HG02642 (cell line): ENCODE measurements around the gene KRTAP10-10.
"Not testable (repeated sequence)": the region's sequence is repeated elsewhere in the genome, so short reads cannot be mapped to it uniquely, and the experiment has no call there.

Source experiments
- ATAC-seq: cut with Tn5 transposase; IDR thresholded peaks from one replicate; pipeline ENCODE4 v1.9.1; 2021; ENCODE audit warnings: mild to moderate bottlenecking; ENCODE audit not compliant: unreplicated experiment, poor library complexity

The KRTAP10-10 gene

DNA sequence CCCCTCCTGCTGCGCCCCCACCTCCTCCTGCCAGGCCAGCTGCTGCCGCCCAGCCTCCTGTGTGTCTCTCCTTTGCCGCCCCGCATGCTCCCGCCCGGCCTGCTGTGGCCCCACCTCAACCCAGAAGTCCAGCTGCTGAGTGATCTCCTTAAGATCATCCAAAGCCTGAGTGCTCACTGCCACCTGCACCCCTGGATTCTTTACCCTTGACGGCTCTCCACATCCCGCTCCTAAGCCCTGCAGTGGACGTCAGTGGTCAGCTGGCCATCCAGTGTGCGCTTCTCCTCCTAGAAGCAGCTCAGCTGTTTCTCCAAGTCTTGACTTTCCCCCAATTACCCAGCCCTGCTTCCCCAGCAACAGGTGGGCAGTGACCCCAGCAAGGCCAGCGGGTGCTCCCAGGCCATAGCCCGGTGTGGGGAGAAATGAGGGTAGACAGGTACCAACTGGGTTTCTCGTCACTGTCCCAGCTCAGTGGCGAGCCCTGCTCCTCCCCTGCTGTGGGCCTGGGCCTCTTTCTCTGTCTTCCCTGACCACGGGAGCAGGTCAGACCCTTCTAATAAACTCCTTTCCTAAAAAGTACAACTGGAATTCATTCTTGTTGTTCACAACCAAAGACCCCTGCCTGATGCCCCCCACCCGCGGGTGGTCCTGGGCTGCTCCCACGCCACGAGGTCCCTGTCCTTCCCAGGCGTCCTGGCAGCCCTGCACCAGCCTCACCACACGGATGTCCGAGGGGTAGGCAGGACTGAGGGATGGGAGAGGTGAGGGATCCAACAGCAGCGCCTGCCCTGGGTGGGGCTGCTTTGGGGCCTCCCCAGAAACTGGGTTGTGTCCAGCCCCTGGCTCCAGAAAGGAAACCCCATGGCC, 35.3 kb upstream of the KRTAP10-10 start:
- ATAC-seq, result no peak

DNA sequence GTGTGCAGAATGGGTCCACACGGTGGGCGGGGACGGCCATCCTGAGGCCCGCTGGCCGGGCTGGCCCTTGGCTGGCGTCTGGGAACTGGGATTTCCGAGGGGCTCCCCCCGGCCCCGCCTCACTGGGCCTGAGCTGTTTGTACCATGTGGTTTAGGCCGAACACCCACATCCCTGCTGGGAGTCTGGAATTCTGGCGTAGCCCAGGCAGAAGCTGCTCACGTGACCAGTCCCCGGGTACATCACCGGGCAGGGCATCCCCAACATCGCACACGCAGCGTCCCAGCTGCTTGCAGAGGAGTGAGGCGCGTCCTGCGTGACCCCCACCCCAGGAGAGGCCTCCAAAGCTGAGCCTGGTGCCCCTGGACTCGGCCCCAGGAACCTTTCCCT, 34.7 kb upstream of the KRTAP10-10 start:
- no peak for ATAC-seq

DNA sequence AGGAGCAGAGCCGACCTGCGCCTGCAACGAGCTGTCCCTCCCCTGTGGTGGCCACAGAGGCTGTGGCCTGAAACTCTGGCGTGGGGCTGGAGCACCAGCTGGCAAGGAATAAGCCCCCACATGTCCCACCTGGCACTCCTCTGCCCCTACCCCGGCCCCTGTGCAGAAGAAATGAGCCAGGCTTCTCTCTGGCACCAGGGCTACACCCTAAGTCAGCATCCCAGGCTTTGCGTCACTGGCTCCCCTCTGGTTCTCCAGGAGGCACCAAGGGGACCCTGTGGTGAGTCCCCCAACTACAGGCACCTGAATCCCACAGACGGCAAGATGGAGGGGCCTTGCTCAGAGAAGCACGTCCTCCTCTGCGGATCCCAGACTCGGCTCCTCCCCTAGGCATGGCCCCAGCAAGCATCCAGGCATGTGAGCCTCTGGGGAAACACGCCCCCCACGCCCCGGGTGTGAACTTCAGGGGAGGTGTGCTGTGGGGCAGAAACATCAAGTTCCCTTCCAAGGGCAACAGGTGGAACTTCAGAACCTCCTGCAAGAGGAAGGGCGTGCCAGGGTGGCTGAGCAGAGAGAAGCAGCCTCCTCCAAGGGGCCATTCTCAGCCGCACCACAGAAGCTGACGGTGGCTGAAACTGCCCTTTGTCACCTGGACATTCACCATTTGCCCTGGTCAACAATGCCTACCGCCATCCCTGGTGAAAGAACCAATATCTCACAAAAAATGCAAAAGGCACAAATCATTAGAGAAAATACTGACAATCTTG, 33.9 kb upstream of the KRTAP10-10 start:
- no peak for ATAC-seq

DNA sequence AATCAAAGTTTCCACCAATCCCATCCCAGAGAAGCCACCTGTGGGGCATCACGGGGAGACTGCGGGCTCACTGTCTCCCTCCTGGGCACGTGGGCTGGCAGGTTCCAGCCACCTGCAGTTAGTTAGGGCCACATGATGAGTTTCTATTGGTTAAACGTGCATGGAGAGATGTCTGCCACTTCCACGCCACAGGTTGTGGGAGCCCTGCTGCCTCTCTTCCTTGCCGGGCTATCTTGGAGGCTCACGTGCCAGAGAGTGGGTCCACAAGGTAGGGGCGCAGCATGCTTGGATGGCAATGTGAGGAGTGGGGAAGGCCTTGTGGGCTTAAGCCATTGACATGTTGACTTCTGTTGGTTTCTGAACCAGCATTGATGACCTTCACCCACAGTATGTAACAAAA, 33.2 kb upstream of the KRTAP10-10 start:
- ATAC-seq, result no peak

DNA sequence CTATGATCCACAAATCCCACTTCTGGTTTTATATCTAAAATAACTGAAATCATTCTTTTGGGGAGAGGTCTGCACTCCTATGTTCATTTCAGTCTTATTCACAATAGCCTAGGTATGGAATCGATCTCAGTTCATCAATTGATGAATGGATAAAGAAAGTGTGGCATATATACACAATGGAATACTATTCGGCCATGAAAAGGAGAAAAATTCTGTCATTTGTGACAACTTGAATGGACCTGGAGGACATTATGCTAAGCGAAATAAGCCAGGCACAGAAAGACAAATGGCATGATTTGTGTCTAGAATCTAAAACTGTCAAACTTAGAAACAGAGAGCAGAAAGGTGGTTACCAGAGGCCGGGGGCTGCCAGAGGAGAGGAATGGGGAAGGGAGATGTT, 30.7 kb upstream of the KRTAP10-10 start:
- ATAC-seq, result no peak

DNA sequence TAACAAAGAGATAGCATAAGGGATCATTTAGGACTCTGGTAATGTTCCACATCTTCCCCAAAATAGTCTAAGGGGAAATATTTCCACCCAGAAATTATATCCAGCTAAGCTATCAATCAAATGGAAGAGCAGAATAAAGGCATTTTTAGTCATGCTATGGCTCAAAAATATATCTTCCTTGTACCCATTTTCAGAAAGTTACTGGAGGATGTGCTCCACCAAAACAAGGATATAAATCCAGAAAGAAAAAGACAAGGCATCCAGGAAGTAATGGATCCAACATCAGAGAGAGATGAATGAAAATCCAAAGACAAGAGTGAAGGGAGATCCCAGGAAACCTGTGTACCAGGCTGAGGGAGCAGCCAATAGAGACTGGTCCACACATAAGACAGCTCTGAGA, 28.0 kb upstream of the KRTAP10-10 start:
- no peak for ATAC-seq

DNA sequence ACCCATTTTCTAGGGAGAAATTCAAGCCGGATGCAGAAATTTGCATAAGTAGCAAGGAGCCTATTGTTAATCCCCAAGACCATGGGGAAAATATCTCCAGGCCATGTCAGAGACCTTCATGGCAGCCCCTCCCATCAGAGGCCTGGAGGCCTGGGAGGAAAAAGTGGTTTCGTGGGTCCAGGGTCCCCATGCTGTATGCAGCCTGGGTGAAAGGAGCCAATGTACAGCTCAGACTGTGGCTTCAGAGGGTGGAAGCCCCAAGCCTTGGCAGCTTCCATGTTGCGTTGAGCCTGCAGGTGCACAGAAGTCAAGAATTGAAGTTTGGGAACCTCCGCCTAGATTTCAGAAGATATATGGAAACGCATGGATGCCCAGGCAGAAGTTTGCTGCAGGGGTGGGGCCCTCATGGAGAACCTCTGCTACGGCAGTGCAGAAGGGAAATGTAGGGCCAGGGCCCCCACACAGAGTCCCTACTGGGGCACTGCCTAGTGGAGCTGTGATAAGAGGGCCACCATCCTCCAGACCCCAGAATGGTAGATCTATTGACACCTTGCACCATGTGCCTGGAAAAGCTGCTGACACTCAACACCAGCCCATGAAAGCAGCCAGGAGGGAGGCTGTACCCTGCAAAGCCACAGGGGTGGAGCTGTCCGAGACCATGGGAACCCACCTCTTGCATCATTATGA, 26.9 kb upstream of the KRTAP10-10 start:
- not testable (repeated sequence) for ATAC-seq

DNA sequence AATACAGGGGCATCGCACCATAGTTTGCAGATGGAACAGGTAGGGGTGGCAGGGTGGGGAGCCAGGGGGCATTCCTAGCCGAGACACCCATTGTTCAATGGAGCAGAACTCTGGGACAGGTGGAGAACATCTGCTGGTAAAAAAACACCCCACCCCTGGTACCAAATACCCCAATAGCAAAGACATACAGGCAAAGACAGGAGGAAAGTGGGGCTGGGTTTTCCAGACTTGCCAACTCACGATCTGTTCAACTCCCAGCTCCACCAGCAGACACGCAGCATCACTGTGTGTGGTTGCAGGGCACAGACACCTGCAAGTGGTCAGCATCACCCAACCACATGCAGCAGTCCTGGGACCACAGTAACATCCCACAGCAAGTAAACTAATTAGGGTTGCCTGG, 25.6 kb upstream of the KRTAP10-10 start:
- ATAC-seq, result no peak

DNA sequence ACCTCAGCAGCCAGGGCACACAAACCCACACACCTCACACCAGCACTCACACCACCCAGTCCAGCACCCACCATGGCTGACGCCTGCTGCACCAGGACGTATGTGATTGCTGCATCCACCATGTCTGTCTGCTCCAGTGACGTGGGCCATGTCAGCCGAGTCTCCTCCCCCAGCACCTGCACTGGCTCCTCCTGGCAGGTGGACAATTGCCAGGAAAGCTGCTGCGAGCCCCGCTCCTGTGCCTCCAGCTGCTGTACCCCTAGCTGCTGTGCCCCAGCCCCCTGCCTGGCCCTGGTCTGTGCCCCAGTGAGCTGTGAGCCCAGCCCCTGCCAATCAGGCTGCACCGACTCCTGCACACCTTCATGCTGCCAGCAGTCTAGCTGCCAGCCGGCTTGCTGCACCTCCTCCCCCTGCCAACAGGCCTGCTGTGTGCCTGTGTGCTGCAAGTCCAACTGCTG, 25.1 kb upstream of the KRTAP10-10 start, which contains the start of gene KRTAP10-8:
TSS of gene KRTAP10-8 (plus strand) at position 51 of the 458 bp plus-strand sequence. CDS start at position 73, 22 bp downstream.
- ATAC-seq, result no peak

DNA sequence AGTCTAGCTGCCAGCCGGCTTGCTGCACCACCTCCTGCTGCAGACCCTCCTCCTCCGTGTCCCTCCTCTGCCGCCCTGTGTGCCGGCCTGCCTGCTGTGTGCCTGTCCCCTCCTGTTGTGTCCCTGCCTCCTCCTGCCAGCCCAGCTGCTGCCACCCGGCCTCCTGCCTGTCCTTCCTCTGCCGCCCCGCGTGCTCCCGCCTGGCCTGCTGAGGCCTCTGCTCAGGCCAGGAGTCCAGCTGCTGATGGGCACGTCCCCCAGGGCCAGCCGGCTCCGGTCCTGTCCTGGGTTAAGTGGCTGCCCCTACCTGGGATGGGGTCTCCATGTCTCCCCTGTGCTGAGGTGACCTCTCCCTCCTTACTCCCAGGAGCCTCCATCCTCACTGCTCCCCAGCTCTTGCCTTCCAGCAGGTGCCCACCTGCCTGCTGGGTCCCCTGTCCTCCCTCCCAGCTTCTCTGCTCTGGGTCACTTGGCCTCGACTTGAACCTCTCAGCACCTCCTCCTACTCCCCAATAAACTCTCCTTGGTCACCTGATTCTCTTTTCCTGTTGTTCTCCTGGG, 24.4 kb upstream of the KRTAP10-10 start:
- no peak for ATAC-seq

DNA sequence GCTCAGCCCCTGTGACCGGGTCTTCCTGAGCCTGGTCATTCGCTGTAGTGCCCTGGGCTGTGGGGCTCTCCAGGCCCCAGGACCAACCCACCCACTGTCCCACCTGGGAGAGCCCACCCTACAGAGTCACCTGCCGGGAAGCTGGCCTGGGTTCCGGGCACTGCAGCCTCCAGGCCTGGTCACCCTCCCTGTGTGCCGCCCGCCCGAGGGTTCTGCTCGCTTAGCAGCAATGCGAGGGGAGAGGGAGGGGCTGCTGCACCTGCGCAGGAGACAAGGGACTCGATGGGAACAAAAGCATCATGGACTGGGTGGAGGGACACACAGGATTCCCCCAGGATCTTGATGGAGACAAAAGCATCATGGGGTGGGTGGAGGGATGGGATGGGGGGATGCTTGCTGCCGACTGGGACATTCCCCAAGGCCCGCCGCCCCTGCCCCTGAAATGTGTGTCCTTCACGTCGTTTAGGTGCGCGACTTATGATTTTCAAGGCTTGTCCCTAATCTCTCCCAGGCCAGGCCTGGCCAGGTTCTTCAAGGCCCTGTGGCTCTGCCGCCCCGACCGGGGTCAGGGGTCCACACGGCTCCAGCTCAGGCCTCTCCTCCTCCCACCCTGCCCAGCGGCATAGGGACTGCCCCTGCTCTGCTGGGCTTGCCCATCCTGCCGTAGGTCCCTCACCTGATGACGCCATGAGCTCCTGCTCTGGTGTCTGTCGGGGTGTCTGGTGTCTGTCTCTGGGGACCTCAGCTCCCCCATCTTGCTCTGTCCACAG, 23.6 kb upstream of the KRTAP10-10 start:
- ATAC-seq, result no peak

DNA sequence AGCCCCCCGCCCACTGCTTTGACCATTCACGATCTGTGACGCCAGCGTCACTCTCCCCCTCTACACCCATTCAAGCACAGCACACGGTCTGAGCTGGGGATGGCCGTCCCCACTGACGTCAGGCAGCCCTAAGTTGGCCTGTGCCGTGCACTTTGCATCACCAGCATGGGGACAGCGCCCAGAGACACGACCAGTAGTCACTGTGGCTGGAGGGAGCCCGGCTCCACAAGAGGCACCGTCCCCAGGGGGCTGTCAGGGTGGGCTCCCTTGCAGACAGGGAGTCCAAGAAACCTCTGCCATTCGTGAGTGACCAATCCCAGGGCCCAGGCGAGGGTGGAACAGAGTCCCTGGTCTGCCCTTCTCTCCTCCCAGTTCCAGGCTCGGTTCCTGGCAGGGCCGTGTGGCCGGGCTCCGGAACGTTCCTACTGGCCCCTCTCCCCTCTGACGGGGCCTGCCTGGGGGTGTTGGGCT, 23.0 kb upstream of the KRTAP10-10 start:
- no peak for ATAC-seq

DNA sequence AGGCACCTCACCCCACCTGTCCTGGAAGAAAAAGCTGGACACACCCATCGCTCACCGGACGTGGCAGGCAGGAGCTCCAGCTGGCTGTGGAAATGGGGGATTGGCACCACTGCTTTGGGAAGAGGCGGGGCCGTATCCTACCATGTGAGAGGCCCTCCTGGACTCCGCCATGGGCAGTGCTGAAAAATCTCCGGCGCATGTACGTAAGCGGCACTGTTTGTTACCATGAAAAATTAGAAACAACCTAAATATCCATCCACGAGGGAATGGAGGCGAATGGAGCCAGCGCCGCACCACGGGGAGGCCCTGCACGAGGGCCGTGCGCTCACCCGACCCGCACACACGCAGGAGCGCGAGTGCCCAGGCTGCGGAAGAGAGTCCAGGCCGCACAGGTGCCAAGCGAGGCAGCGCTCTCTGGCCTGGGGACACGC, 22.2 kb upstream of the KRTAP10-10 start:
- ATAC-seq, result no peak

DNA sequence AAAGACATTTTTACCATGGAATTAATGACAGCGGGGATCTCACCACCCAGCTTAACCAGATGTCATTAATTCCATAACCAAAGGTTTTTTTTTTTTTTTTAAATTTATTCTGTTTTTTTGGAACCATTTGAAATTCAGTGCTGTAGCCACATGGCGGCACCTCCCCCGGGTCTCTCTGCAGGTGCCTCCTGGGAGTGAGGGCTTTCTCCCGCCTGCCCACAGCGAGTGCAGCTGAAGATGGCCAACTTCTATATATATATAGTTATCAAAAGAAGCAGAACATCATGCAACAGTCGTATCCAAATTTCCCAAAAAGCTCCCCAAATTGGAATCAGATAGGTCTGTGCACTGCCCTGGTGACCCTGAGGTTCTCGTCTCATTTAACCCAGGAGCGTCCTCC, 21.7 kb upstream of the KRTAP10-10 start:
- no peak for ATAC-seq

DNA sequence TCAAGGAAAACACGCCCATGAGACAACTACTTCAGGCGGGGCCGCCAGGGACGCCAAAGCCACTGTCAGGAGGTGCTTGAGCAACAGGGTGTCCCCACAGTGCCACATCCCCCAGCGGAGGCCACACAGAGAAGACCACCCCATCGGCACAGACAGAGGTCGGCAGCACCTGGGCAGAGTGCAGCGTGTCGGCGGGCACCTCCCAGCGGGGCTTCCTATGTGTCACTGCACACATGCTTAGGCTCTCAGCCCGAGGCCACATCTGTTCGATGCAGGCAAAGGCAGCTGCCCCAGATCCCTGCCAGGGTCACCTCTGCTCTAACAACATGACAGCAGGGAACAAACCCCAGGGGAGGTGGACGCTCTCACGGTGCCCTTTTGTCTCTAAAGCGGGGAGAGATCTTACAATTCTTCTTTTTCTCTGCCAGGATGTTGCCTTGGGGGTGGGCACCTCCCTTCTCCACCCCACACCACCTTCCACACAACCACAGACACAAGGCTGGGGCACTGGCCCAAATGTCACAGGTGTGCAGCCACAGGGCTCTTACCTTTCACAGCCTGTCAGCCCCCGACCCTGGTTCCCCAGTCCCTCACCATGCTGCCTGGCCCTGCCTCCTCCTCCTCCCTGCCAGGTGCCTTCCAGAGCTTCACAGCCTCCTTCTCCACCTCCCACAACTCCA, 21.1 kb upstream of the KRTAP10-10 start:
- ATAC-seq, result no peak

DNA sequence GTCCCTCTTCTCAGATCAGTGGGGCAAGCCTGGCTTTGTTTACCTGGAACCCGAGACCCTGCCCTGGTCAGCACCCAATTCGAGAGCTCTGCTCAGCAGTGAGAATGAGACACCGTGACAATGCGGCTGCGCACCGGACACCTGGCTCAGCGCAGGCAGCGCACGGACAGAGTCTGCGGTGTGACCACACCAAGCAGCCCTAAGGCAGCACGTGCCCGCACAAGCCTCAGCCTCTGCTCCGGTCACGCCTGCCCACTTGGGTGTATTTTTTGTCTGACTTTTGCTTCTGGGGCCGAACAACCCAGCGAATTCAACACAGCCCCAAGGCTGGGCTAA, 20.6 kb upstream of the KRTAP10-10 start:
- no peak for ATAC-seq

DNA sequence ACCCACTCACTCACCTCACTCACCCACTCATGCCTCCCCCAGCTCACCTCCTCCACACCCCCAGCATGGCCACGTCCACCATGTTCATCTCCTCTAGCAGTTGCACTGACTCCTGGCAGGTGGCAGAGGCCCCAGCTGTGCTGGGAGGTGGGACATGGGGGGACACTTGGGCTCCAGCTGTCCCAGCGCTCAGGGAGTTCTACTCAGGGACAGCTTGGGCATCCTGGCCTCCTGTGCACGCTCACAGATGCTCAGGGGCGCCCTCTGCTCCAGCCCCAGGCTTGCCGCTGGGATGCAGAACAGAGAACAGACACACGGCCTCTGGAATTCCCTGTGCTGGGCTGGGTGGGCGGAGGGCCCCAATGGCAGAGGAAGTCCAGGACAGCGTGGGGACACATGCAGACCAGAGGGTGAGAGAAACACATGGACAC, 20.1 kb upstream of the KRTAP10-10 start:
- ATAC-seq, result no peak

DNA sequence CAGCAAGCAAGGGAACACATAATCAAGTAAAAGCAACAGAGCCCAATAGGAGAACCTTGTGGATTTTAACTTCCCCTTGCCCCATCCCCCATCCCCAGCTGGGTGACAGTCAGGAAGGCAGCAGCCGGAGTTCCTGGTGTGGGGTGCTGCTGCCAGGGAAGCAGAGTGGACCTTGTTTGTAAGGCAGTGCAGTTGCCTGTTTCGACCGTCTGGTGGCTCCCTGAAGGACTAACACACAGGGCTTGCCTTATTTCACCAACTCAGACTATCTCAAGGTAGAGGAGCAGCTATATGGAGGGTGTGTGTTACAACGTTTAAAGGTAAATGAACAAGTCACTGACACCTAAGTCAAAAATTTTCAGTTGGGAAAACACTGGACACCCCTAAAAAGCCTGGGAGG, 18.7 kb upstream of the KRTAP10-10 start:
- no peak for ATAC-seq

DNA sequence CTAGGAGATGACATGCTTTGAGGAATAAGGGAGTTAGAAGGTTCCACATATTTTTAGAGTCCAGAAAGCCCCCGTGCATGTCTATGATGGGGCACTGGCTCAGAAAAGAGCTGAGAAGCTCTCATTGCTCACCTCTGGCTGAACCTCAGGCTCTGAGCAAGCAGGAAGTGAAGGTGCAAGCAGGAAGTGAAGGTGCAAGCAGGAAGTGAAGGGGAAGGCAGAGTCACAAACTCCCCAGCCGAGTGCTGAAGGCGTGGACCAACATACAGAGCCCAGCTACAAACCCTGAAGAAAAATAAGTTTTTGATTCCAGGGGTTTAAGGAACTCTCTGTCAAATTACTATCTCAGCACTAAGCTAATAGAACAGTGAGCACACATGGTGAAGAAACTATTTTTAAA, 18.2 kb upstream of the KRTAP10-10 start:
- ATAC-seq, result no peak
